A673 (cell line): Measurements from ENCODE around the gene PCYT1B. TPM values are rescaled to one million over a fixed set of nuclear protein-coding genes. Genes with fewer than 3 reads are reported as not detected.
"Not testable (repeated sequence)": the region's sequence is repeated elsewhere in the genome, so short reads cannot be mapped to it uniquely, and the experiment has no call there.

Experiments used
- BruUV-seq: library from RNA; stranded (reverse); fragments of 400-500 nt; replicated peaks from 2 replicates; lab custom pipeline; 2021; lab: Mats Ljungman, UMichigan
- CTCF ChIA-PET: fragments of 300-600 bp; sonication (Branson Sonifier 250); formaldehyde crosslinking; loops from one replicate; lab custom pipeline; 2022; ENCODE audit warnings: antibody characterized with exemption; lab: Charles Lee
- POLR2A ChIA-PET: fragments of 300-600 bp; sonication (Branson Sonifier 250); formaldehyde crosslinking; loops from one replicate; lab custom pipeline; 2022; ENCODE audit warnings: antibody characterized with exemption; ENCODE audit not compliant: low non-redundant PET; lab: Charles Lee
- DNase-seq: peaks from one replicate; pipeline ENCODE4 v3.0.0-alpha.2; 2015; ENCODE audit warnings: low spot score
- H3K27ac ChIP-seq: fragments of 200-600 bp; sonication (generic); 2 replicates; pipeline ENCODE4 v1.5.1; 2016; ENCODE audit warnings: mixed run types, low read depth, mild to moderate bottlenecking, mixed read lengths, antibody characterized with exemption, low read length; ENCODE audit not compliant: poor library complexity, severe bottlenecking
- H3K27me3 ChIP-seq: fragments of 200-600 bp; sonication (generic); replicated peaks from 2 replicates; pipeline ENCODE4 v1.6.1; 2017; ENCODE audit warnings: mixed run types, low read depth, mild to moderate bottlenecking, mixed read lengths, antibody characterized with exemption, low read length; ENCODE audit not compliant: insufficient read depth, poor library complexity
- H3K36me3 ChIP-seq: fragments of 200-600 bp; sonication (generic); 2 replicates; pipeline ENCODE4 v1.6.1; 2016; ENCODE audit warnings: mixed run types, mild to moderate bottlenecking, mixed read lengths, antibody characterized with exemption, low read length; ENCODE audit not compliant: insufficient read depth, poor library complexity, severe bottlenecking
- H3K4me1 ChIP-seq: fragments of 200-600 bp; sonication (generic); 2 replicates; pipeline ENCODE4 v1.6.1; 2017; ENCODE audit warnings: mixed run types, mild to moderate bottlenecking, mixed read lengths, antibody characterized with exemption, low read length; ENCODE audit not compliant: insufficient read depth, poor library complexity, severe bottlenecking
- H3K4me3 ChIP-seq: fragments of 200-600 bp; sonication (generic); 2 replicates; pipeline ENCODE4 v1.5.1; 2016; ENCODE audit warnings: low read depth, mixed run types, mild to moderate bottlenecking, mixed read lengths, low read length; ENCODE audit not compliant: poor library complexity, severe bottlenecking
- H3K9me3 ChIP-seq: fragments of 200-600 bp; sonication (generic); 2 replicates; pipeline ENCODE4 v1.6.1; 2016; ENCODE audit warnings: mixed run types, low read depth, mild to moderate bottlenecking, mixed read lengths, antibody characterized with exemption, low read length; ENCODE audit not compliant: poor library complexity, severe bottlenecking
- CTCF ChIP-seq: fragments of 300-800, 200-600 bp; sonication (generic); conservative IDR thresholded peaks from 2 replicates; pipeline ENCODE4 v1.5.1; 2017; ENCODE audit warnings: low read depth, mild to moderate bottlenecking, antibody characterized with exemption, low read length, moderate library complexity, mixed read lengths
- EZH2 ChIP-seq: fragments of 200-600 bp; sonication (generic); IDR thresholded peaks from 2 replicates; pipeline ENCODE4 v1.6.1; 2017; ENCODE audit warnings: borderline replicate concordance, low read depth, mild to moderate bottlenecking, mixed read lengths, antibody characterized with exemption, low read length; ENCODE audit not compliant: poor library complexity, severe bottlenecking
- intact Hi-C: fragments of 100-400 bp; cut with micrococcal nuclease; formaldehyde crosslinking; loops from one replicate; pipeline ENCODE4 v1.10.0; 2022; ENCODE audit not compliant: unreplicated experiment
- total RNA-seq: library from RNA; stranded (reverse); gene quantifications from 2 replicates; pipeline ENCODE4 v1.2.3, GENCODE V29; 2021

PCYT1B gene
- total RNA-seq, 1 experiment from 2014 or later: 3.6 TPM

- no peaks in the 10 kb centered on the region for H3K27me3 ChIP-seq
- BruUV-seq: no TSS peak
- TF ChIP-seq CTCF: no peak
- TF ChIP-seq EZH2: no peak
- intact Hi-C loops: no loop called here
- H3K36me3 ChIP-seq: no peaks in the 10 kb centered on the region
- H3K4me3 ChIP-seq: no peak overlapping the region
- CTCF ChIA-PET: interaction anchor here (0.6 kb wide), 1 partner anchor 406 kb away, joined by 3 read pairs; no protein-coding TSS in a partner anchor
- POLR2A ChIA-PET: no interaction called here
- no peaks in the 10 kb centered on the region for H3K9me3 ChIP-seq
- no peaks in the 10 kb centered on the region for H3K4me1 ChIP-seq
- DNase-seq: no peak
- no peak overlapping the region for H3K27ac ChIP-seq
Observed at GRCh38 chrX:24657671-24658386, 10.7 kb upstream of the PCYT1B start.

DNA sequence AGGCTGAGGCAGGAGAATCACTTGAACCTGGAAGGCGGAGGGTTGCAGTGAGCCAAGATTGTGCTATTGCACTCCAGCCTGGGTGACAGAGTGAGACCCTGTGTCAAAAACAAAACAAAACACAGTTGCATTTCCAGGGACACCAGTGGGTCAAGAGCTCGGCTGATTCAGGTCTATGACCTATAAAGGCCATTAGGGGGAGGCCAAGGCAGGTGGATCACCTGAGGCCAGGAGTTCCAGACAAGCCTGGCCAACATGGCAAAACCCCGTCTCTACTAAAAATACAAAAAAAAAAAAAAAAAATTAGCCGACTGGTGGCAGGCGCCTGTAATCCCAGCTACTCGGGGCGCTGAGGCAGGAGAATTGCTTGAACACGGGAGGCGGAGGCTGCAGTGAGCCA lies 8.5 kb upstream of the PCYT1B start:
- H3K27ac ChIP-seq, H3K9me3 ChIP-seq, POLR2A ChIA-PET, BruUV-seq, DNase-seq, H3K4me3 ChIP-seq, H3K4me1 ChIP-seq, H3K36me3 ChIP-seq, H3K27me3 ChIP-seq, intact Hi-C loops, CTCF ChIA-PET: not testable (repeated sequence)

- Histone ChIP-seq H3K36me3 (no peaks in the 10 kb centered on the region), H3K27ac (no peak overlapping the region), H3K27me3 (no peaks in the 10 kb centered on the region), H3K9me3 (no peaks in the 10 kb centered on the region), H3K4me3 (no peak overlapping the region), H3K4me1 (no peaks in the 10 kb centered on the region)
- CTCF ChIA-PET: no interaction called here
- intact Hi-C loops: no loop called here
- no TSS peak for BruUV-seq
- TF ChIP-seq CTCF: no peak
- TF ChIP-seq EZH2: no peak
- POLR2A ChIA-PET: no interaction called here
- no peak for DNase-seq
Observed at GRCh38 chrX:24651783-24652182, 4.6 kb upstream of the PCYT1B start.

- ChIA-PET POLR2A (no interaction called here), CTCF (no interaction called here)
- no peak for DNase-seq
- H3K4me1 ChIP-seq: no peaks in the 10 kb centered on the region
- BruUV-seq: no TSS peak
- H3K27ac ChIP-seq: no peak overlapping the region
- TF ChIP-seq CTCF: no peak
- no peak for TF ChIP-seq EZH2
- H3K27me3 ChIP-seq: no peaks in the 10 kb centered on the region
- intact Hi-C loops: no loop called here
- H3K4me3 ChIP-seq: no peak overlapping the region
- no peaks in the 10 kb centered on the region for H3K9me3 ChIP-seq
- no peaks in the 10 kb centered on the region for H3K36me3 ChIP-seq
Observed at GRCh38 chrX:24648495-24648894, 1.3 kb upstream of the PCYT1B start.
